Measurements from ENCODE around the gene TRPM3.

TRPM3 gene

GRCh38 chr9:71119746-71120145, 1.7 kb downstream of the TRPM3 start:
- no peak overlapping the region for H3K4me3 ChIP-seq (ENCODE audit: low read depth, low read length)
- TF ChIP-seq POLR2A (IDR thresholded peaks at IDR 0.05; ENCODE audit: extremely low read depth, insufficient read length) (no peak), MYC (IDR thresholded peaks at IDR 0.05; ENCODE audit: low read depth, low read length) (no peak), MAX (IDR thresholded peaks at IDR 0.05; ENCODE audit: low read depth, low read length) (no peak), CTCF (IDR thresholded peaks at IDR 0.05; ENCODE audit: low read depth, low read length) (no peak)
- no peak for DNase-seq (ENCODE audit: low read depth)

GRCh38 chr9:71118324-71118723, 3.1 kb downstream of the TRPM3 start:
- TF ChIP-seq MYC (IDR thresholded peaks at IDR 0.05; ENCODE audit: low read depth, low read length) (no peak), CTCF (IDR thresholded peaks at IDR 0.05; ENCODE audit: low read depth, low read length) (no peak), MAX (IDR thresholded peaks at IDR 0.05; ENCODE audit: low read depth, low read length) (no peak), POLR2A (IDR thresholded peaks at IDR 0.05; ENCODE audit: extremely low read depth, insufficient read length) (no peak)
- no peak overlapping the region for H3K4me3 ChIP-seq (ENCODE audit: low read depth, low read length)
- no peak for DNase-seq (ENCODE audit: low read depth)

- TF ChIP-seq MAX (IDR thresholded peaks at IDR 0.05; ENCODE audit: low read depth, low read length) (no peak), MYC (IDR thresholded peaks at IDR 0.05; ENCODE audit: low read depth, low read length) (no peak), POLR2A (IDR thresholded peaks at IDR 0.05; ENCODE audit: extremely low read depth, insufficient read length) (no peak), CTCF (IDR thresholded peaks at IDR 0.05; ENCODE audit: low read depth, low read length) (no peak)
- no peak overlapping the region for H3K4me3 ChIP-seq (ENCODE audit: low read depth, low read length)
- no peak for DNase-seq (ENCODE audit: low read depth)
Observed at GRCh38 chr9:71115448-71115975, 5.9 kb downstream of the TRPM3 start.

GRCh38 chr9:71112866-71113265, 8.6 kb downstream of the TRPM3 start:
- no peak for TF ChIP-seq MYC (IDR thresholded peaks at IDR 0.05; ENCODE audit: low read depth, low read length)
- no peak for TF ChIP-seq CTCF (IDR thresholded peaks at IDR 0.05; ENCODE audit: low read depth, low read length)
- TF ChIP-seq MAX (IDR thresholded peaks at IDR 0.05; ENCODE audit: low read depth, low read length) = no peak
- no peak for TF ChIP-seq POLR2A (IDR thresholded peaks at IDR 0.05; ENCODE audit: extremely low read depth, insufficient read length)
- H3K4me3 ChIP-seq (ENCODE audit: low read depth, low read length) = no peak overlapping the region
- DNase-seq (ENCODE audit: low read depth) = no peak

GRCh38 chr9:71108937-71109336, 12.5 kb downstream of the TRPM3 start:
- TF ChIP-seq CTCF (IDR thresholded peaks at IDR 0.05; ENCODE audit: low read depth, low read length) (no peak), MYC (IDR thresholded peaks at IDR 0.05; ENCODE audit: low read depth, low read length) (no peak), POLR2A (IDR thresholded peaks at IDR 0.05; ENCODE audit: extremely low read depth, insufficient read length) (no peak), MAX (IDR thresholded peaks at IDR 0.05; ENCODE audit: low read depth, low read length) (no peak)
- H3K4me3 ChIP-seq (ENCODE audit: low read depth, low read length) = no peak overlapping the region
- no peak for DNase-seq (ENCODE audit: low read depth)
